ENCODE data around the gene HDAC4.

Gene HDAC4

DNA sequence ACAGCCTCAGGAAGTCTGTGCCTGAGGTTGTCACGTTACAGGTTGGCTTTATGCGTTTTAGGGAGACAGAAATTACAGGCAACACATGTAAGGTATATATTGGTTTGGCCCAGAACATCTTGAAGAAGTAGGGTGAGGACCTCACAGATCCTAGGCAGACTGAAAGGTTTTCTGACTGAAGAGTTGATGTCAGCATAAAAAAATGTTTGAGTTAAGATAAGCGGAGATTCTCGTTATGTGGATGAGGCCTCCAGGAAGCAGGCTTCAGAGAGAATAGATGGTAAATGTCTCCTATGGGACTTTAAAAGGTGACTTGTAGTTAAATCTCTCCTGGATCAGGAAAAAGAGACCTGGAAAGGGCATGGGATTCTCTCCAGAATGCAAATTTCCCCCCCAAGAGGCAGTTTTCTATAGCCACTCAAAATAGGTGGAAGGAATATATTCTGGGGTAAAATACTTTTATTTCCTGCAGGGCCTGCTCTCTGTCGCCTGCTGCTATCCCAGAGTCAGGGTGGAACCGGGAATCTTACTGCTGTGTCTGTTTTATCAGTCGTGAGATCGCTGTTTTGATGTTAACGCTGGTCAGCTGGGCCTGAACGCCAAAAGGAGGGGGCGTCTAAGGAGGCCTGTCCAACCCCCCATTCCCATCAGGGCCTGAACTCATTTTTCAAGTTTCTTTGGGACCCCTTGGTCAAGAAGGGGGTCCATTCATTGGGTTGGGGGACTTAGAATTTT, 171.1 kb downstream of the HDAC4 start:
- TF ChIP-seq ZFX (IDR thresholded peaks at IDR 0.05; ENCODE audit: borderline replicate concordance) = no peak
- TF ChIP-seq, protein P1, sequence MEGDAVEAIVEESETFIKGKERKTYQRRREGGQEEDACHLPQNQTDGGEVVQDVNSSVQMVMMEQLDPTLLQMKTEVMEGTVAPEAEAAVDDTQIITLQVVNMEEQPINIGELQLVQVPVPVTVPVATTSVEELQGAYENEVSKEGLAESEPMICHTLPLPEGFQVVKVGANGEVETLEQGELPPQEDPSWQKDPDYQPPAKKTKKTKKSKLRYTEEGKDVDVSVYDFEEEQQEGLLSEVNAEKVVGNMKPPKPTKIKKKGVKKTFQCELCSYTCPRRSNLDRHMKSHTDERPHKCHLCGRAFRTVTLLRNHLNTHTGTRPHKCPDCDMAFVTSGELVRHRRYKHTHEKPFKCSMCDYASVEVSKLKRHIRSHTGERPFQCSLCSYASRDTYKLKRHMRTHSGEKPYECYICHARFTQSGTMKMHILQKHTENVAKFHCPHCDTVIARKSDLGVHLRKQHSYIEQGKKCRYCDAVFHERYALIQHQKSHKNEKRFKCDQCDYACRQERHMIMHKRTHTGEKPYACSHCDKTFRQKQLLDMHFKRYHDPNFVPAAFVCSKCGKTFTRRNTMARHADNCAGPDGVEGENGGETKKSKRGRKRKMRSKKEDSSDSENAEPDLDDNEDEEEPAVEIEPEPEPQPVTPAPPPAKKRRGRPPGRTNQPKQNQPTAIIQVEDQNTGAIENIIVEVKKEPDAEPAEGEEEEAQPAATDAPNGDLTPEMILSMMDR (IDR thresholded peaks at IDR 0.05) = no peak

DNA sequence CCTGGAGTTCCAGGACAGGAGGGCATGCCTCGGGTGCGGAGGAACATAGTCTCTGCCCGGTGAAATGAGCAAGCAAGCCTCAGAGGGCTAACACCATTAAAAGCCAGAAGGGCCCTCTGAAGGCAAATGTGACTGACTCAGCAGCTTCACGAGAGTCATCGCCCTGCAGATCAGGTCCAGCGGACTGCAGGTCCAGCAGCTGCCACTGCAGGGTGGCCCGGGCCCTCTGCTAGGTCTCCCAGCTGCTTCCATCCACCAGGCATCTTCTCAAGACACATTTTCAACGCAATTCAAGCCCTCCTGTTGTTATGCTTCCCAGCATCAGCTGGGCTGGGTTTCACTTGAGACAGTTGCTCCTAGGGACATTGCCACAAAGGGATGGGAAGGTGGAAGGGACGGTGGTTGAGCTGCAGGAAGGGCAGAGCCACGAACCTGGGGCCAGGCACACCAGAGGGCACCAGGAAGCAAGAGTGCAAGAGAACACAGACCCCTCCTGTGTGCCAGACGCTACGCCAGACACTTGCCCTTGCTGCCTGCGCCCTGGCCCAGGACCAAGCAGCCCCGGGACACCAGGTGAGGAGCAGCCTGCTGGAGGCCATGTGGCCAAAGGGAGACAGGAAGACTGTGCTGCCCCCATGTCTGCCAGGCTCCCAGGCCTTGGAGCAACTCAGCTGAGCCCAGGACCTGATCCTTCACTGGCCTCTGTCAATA, 173.0 kb downstream of the HDAC4 start:
- TF ChIP-seq, protein P1 (IDR thresholded peaks at IDR 0.05) = no peak
- no peak for TF ChIP-seq ZFX (IDR thresholded peaks at IDR 0.05; ENCODE audit: borderline replicate concordance)

More for the DNA sequence above, 171.1 kb downstream of the HDAC4 start:
- H3K27ac ChIP-seq = no peak overlapping the region

DNA sequence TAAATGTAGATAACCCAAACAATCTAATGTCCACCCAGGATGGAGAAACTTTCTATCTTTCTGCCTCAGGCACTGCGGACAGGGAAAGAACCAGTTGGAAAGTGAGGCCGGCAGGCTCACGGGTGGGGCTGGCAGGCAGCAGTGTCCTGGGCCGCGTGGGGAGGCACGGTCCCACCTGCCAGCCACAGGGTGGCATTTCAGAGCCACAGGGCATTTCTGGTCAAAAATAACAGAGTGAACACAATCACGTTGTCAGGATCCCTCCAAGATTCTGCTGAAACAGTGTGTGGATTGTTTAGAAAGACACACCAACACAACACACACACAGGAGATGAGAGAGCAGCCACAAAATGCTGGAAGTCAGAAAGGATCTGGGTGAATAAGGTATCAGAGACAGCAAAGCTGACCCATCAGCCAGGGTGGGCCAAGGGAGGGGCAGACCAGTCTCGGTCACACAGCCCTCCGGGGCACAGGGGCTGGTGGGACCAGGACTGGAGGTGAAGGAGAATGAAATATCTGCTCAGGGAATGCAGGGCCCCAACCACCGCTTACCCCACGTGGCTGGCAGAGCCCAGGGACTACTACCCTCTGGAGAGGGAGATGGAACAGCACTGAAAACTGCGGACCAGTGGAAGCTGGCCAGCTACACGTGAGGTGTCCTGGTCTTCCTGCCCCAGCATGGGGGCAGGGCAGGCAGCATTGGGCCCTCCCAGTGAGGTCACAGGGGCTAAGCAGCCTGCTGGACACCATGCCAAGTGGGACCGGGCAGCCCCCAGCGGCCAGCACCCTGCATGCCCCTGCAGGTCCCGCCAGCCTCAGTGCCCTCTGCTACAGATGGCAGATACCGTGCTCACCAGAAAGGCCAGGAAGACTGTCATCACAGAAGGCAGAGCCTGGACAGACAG, 173.9 kb downstream of the HDAC4 start:
- no peak overlapping the region for H3K27ac ChIP-seq

More for the DNA sequence above, 173.0 kb downstream of the HDAC4 start:
- H3K27ac ChIP-seq = no peak overlapping the region

DNA sequence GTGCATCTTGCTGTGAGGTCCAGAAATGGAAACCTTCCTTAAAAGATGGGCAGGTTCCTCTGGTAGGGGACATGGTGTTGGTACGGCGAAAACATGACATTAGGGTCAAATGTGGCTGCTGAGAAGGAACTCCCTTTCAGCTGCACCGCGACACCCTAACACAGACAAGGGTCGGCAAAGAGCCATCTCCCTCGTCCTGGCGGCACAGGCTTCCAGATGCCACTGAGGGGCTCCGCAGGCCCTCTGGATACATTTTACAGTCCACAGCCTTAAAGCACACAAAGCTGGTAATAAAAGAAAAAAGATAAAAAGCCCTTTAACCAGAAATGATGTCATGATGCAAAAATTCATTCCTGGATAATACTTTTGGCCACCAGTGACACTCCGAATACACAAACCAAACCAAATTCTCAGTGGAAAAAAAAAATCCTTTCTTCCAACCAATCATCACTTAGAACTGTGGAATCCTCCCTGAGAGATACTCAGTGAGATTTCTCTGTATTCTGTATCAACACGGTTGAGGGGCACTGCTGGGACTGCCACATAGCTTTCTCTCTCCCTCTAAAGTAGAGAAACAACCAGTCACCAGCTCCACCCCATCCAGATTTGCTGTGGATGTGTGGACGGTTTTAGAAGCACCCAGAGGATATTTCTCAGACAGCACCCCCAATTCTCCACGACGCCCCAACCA, 174.8 kb downstream of the HDAC4 start:
- TF ChIP-seq, protein P1 (IDR thresholded peaks at IDR 0.05) = no peak
- TF ChIP-seq ZFX (IDR thresholded peaks at IDR 0.05; ENCODE audit: borderline replicate concordance) = no peak
- H3K27ac ChIP-seq = no peak overlapping the region

More for the DNA sequence above, 173.9 kb downstream of the HDAC4 start:
- TF ChIP-seq, protein P1 (IDR thresholded peaks at IDR 0.05) = no peak
- no peak for TF ChIP-seq ZFX (IDR thresholded peaks at IDR 0.05; ENCODE audit: borderline replicate concordance)

DNA sequence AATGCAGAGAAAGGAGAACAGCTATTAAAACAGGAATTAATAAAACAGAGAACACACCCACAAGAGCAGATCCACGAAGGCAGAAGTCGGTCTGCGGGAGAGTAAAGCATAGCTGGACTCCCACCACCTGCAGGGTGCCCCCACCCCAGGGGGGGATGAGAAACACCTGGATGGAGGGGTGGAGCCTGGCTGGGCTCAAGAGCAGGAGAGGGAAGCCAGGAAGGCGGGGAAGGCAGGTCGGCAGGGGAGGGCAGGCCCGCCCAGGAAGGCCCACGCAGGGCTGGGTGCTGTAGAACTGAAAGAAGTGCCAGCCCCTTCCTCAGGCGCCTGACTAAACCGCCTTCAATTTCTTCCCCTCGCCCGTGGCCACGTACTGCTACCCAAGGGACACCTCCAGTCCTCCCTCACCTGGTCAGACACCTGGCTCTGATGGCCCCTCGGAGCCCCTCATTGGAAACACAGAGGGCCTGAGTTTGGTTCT, 175.4 kb downstream of the HDAC4 start:
- TF ChIP-seq, protein P1 (IDR thresholded peaks at IDR 0.05) = no peak
- no peak for TF ChIP-seq ZFX (IDR thresholded peaks at IDR 0.05; ENCODE audit: borderline replicate concordance)
- H3K27ac ChIP-seq = no peak overlapping the region

DNA sequence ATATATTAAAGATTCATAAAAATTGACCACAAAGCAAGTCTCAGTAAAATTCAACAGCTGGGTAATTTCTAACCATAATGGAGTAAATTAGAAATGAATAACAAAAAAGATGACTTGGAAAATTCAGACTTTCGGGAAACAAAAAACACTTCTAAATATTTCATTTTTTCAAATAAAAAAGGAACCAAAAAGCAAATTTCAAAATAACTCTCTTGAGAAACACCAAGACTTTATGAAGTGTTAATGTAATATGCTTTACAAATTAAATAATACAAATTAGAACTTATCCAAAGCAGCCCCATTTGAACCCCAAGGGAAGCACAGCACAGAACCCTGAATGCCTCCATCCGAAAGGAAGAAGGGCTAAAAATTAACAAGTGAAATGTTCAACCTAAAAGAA, 175.9 kb downstream of the HDAC4 start:
- no peak overlapping the region for H3K27ac ChIP-seq
- TF ChIP-seq, protein P1 (IDR thresholded peaks at IDR 0.05) = no peak
- TF ChIP-seq ZFX (IDR thresholded peaks at IDR 0.05; ENCODE audit: borderline replicate concordance) = no peak

All from 22Rv1 (cell line).